SJSA1 (cell line): Measurements from ENCODE around the gene DLGAP5. TPM values are rescaled to one million over a fixed set of nuclear protein-coding genes. Genes with fewer than 3 reads are reported as not detected.

ENCODE experiments used
- DNase-seq, 2 experiments: peaks; one replicate each; pipeline ENCODE4 v3.0.0-alpha.2; 2015 to 2020; ENCODE audit warnings: low spot score in 2 of 2, low read depth in 1 of 2
- H3K27ac ChIP-seq: fragments of 250-450 bp; sonication (Bioruptor Pico); 2 replicates; pipeline ENCODE4 v1.5.1; 2020; ENCODE audit warnings: mild to moderate bottlenecking, moderate library complexity
- H3K27me3 ChIP-seq: fragments of 250-450 bp; sonication (Bioruptor Pico); replicated peaks from 2 replicates; pipeline ENCODE4 v1.5.1; 2020; ENCODE audit warnings: mild to moderate bottlenecking, moderate library complexity
- H3K36me3 ChIP-seq: fragments of 250-450 bp; sonication (Bioruptor Pico); 2 replicates; pipeline ENCODE4 v1.5.1; 2020; ENCODE audit warnings: mild to moderate bottlenecking
- H3K4me1 ChIP-seq: fragments of 250-450 bp; sonication (Bioruptor Pico); replicated peaks from 2 replicates; pipeline ENCODE4 v1.6.1; 2021; ENCODE audit warnings: mild to moderate bottlenecking
- H3K4me3 ChIP-seq: fragments of 250-450 bp; sonication (Bioruptor Pico); 2 replicates; pipeline ENCODE4 v1.5.1; 2020; ENCODE audit warnings: mild to moderate bottlenecking
- H3K9me3 ChIP-seq: fragments of 250-450 bp; sonication (Bioruptor Pico); replicated peaks from 2 replicates; pipeline ENCODE4 v1.5.1; 2020; ENCODE audit warnings: mild to moderate bottlenecking
- total RNA-seq: library from RNA; depleted of rRNA; stranded (reverse); fragments of >200 nt; shearing (Covaris generic); gene quantifications from 2 replicates; pipeline ENCODE4 v1.2.3, GENCODE V29; 2014

DLGAP5 gene
- total RNA-seq, 1 experiment from 2014 or later, result 83.1 TPM

DNA sequence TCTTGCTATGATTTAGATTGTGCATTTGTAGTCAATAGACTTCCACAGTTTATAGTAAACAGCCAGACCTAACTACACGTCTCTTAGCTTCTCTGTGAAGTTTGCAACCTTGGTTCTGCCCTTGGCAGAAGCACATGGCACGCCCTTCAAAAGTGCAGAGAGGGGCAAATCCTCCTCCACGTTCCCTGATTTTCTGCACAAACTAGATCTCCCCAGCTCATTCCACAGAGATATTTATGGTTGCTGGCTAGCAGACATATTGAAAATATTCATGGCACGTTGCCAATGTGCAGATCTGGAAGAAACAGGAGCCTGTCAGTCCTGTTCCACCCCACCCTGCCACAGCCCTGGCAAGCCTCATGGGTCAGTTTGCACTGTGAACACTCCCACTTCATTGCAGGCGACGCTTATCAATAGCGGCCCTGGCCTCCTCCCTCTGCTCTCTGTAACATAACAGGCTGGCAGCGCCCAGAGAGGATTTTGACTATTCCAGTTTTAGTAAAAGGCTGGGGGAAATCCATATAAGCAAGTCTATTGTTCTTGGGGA, 68.9 kb downstream of the DLGAP5 start:
- Histone ChIP-seq H3K36me3 (no peaks in the 10 kb centered on the region), H3K27me3 (no peaks in the 10 kb centered on the region), H3K4me1 (peaks cover 60% of the 10 kb centered on the region), H3K9me3 (no peaks in the 10 kb centered on the region), H3K4me3 (no peak overlapping the region), H3K27ac (peak overlapping the region; percentile 56)
- DNase-seq, result no peak

DNA sequence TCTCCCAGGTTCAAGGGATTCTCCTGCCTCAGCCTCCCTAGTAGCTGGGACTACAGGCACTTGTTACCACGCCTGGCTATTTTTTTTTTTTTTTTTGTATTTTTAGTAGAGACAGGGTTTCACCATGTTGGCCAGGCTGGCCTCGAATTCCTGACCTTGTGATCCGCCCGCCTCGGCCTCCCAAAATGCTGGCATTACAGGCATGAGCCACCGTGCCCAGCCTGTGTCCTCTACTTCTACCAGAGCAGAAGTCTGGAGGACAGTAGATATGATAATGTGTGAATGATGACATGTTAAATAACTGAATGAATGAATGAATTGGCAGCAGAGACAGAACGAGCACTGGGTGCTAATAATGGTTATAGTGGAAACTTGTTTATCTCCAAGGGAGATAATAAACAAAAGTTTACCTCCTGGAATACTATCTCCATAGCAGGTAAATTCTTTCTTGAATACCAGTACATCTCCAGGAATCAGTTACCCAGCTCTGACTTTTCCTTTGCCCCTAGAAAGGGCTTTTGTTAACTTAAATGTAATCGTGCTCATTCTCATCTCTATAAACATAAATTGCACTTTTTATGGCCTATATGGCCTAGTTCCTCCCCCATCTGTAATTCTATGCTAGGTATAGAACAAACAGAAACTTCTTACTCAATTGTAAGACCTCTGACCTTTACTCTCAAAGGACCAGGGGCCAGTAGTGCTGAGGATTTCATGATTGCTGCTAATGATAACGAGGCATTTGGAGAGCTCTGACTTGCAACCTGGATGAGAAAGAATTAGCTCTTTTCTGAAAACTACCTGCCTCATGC, 69.6 kb downstream of the DLGAP5 start:
- H3K9me3 ChIP-seq, result no peaks in the 10 kb centered on the region
- H3K4me1 ChIP-seq, result peaks cover 57% of the 10 kb centered on the region
- H3K36me3 ChIP-seq, result no peaks in the 10 kb centered on the region
- DNase-seq, result no peak
- peak overlapping the region; percentile 56; the same call in 1 of the 2 replicates for H3K27ac ChIP-seq
- H3K4me3 ChIP-seq, result no peak overlapping the region
- H3K27me3 ChIP-seq, result no peaks in the 10 kb centered on the region

DNA sequence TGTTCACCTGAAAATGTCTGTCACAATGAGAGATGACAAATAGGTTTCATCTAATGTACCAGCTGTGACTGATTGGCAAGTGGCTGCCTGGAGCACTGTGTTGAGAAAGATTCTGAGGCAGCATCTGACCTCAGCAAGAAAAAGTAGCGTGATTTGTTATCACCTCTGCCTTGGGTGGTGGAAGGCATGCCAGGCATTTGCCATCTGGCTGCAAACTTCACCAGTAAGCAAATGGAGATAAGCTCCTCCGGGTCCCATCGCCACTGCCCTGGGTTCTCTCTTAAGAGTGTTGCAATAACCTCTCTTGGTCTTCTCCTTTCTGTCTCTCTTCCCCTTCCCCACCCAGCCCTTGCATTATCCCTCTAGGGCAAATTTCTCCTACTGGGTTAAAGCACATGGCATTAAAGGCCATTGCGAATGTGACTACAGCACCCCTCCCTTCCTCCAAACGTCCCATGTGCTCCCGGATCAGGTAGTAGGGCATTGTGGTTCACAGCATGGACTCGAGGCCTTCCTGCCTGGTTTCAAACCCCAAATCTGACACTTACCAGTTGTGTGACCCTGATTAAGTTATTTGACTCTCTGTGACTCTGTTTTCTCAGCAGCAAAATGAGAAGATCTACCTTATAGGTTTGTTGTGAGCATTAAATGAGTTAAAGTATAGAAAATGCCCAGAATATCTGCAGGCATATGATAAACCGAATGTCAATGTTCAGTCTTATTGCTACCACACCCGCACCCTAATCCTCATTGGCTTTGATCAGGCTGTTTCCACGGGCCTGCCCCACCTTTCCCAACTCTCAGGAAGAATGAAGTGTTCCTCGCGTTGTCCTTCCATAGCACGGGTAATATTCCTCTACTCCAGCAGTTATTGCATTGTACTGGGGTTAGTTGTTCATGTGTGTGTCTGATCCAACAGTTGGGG, 70.6 kb downstream of the DLGAP5 start:
- no peaks in the 10 kb centered on the region for H3K27me3 ChIP-seq
- DNase-seq, result no peak
- no peak overlapping the region for H3K4me3 ChIP-seq
- H3K4me1 ChIP-seq, result peaks cover 51% of the 10 kb centered on the region
- no peak overlapping the region for H3K27ac ChIP-seq
- H3K36me3 ChIP-seq, result no peaks in the 10 kb centered on the region
- H3K9me3 ChIP-seq, result no peaks in the 10 kb centered on the region

DNA sequence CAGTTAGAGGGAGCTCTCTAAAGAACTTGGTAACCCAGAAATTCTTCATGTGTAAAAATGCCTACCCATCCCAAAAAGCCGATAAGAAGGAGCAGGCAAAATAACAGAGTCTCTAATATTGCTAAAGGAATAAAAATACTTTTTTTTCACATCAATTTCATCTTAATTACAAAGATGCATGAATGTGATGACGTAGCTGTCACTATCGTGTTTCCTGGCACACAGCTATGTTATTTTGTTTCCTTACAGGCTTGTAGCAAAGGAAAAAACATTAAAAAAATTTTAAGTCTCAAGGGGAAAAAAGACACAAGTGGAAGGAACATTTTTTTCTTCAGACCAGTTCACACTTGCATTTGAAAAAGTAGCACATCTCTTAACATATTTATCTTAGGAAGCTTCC, 72.6 kb downstream of the DLGAP5 start:
- H3K4me1 ChIP-seq, result peaks cover 43% of the 10 kb centered on the region
- no peak overlapping the region for H3K4me3 ChIP-seq
- peak overlapping the region; percentile 89 for H3K27ac ChIP-seq
- no peak for DNase-seq
- no peaks in the 10 kb centered on the region for H3K27me3 ChIP-seq
- H3K9me3 ChIP-seq, result no peaks in the 10 kb centered on the region
- no peaks in the 10 kb centered on the region for H3K36me3 ChIP-seq

DNA sequence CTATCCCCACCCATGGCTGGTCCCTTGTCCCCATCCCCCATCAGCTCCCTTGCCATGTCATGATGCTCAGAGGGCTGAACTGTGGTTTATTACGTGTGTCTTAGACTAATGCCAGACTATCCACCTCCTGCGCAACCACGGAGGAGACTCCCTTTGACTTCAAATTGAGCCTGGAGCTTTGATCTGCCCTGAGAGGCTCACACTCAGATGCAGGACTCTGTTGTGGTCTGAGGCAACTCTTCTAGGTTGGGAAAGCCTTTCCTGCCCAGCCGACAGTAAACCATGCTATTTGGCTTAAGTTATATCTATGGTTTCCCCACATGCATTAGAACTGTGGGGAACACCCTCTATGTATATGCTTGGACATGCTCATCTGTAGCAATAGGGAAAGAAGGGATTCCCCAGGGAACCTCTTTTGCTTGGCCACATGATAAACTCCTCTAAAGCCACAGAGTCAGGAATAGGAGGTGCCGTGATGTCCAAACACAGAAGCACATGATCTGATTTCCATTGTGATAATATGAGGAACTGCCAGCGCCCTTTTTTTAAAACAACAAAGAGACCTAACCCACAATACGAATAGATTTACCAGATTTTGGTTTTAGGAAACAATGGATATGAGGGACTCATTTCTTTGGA, 73.5 kb downstream of the DLGAP5 start:
- no peak overlapping the region for H3K4me3 ChIP-seq
- no peaks in the 10 kb centered on the region for H3K27me3 ChIP-seq
- peak overlapping the region; percentile 89 for H3K27ac ChIP-seq
- DNase-seq, result peak; percentile 53 to 83
- no peaks in the 10 kb centered on the region for H3K36me3 ChIP-seq
- peaks cover 35% of the 10 kb centered on the region for H3K4me1 ChIP-seq
- H3K9me3 ChIP-seq, result no peaks in the 10 kb centered on the region

DNA sequence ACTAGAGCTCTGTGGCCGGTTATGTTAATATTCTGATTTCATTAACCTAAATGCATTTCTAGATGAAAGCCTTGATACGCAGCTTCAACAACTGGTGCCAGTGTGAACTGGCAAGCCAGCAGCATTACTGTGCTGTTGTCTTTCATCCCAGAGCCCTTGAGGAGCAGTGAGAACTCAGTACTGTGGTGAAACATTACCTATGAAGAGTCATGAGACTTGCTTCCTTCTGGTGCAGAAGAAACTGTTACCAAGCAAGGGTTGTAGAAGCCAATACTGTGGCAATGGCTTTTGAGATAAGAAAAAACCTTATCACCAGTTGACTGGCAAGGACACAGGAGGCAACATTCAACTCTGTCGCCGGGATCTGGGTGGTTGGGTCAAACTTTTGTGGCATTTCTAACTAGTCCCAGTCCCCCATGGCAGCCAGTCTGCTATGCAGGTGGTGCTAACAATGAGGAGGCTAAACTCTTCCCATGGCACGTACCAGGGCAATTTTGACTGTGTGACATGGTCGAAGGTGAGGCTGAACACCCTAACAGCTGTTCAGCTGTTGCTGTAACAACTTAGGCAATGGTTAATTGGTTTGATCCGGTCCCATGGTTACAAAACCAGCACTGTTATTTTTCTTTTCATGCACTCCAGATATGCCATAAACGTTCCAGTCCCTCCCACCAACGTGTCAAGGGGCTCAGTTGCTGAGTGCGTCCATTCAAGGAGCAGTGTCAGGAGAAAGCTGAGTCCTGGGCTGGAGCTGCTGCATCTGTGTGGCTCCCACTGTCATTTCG, 74.9 kb downstream of the DLGAP5 start:
- H3K9me3 ChIP-seq, result no peaks in the 10 kb centered on the region
- no peaks in the 10 kb centered on the region for H3K36me3 ChIP-seq
- no peaks in the 10 kb centered on the region for H3K27me3 ChIP-seq
- no peak overlapping the region for H3K27ac ChIP-seq
- no peak for DNase-seq
- no peak overlapping the region for H3K4me3 ChIP-seq
- peaks cover 23% of the 10 kb centered on the region for H3K4me1 ChIP-seq

DNA sequence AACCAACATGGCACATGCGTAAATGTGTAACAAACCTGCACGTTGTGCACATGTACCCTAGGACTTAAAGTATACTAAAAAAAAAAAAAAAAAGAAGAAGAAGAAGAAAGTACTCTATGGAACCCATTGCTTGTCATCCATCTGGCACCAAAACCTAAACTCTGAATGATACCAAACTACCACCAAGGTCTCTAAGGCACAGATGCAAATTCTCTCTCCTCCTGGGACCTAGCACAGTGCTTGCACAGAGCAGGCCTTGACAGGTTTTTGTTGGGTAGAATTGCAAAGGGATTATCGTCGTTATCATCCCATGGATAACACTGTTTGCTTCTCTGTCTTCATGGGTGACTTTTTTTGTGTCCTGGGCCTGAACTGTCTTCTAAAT, 75.5 kb downstream of the DLGAP5 start:
- Histone ChIP-seq H3K9me3 (no peaks in the 10 kb centered on the region), H3K27ac (no peak overlapping the region), H3K4me3 (no peak overlapping the region), H3K27me3 (no peaks in the 10 kb centered on the region), H3K36me3 (no peaks in the 10 kb centered on the region), H3K4me1 (peaks cover 23% of the 10 kb centered on the region)
- DNase-seq, result no peak

DNA sequence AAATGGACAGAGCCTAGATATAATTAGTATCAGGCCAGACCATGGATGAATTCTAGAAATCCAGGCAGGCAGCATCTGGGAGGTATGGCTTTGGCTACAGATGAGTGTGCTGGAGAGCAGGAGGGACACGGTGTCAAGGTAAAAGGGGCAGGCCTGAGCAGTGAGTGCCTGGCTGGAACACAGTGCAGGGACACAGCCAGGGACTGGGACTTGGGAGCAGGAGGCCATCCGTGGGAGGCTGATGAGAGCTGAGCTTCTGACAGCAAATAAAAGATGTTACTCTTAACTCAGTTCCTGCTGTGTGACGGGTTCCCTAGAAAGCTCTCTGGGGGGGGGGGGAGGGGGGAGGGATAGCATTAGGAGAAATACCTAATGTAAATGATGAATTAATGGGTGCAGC, 75.9 kb downstream of the DLGAP5 start:
- H3K27ac ChIP-seq, result no peak overlapping the region
- no peaks in the 10 kb centered on the region for H3K36me3 ChIP-seq
- no peak for DNase-seq
- H3K9me3 ChIP-seq, result no peaks in the 10 kb centered on the region
- H3K4me3 ChIP-seq, result no peak overlapping the region
- peaks cover 23% of the 10 kb centered on the region for H3K4me1 ChIP-seq
- H3K27me3 ChIP-seq, result no peaks in the 10 kb centered on the region

DNA sequence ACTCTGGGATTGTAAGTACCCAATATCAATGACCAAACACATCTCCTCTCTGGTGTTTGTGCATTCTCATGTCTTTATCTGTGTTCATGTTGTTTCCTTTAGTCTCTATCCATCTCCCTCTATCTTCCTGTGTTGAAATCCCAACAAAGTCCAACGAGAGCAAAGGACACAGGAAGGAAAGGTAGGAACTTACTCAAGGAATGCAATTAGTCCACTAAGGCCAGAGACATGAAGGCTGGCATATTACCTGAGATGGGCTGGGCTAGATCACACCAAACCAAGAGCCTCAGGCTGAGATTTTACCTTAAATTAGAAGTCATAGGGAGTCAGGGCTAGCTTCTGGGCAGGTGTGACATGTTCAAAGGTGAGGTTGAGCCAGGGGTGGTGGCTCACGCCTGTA, 76.7 kb downstream of the DLGAP5 start:
- Histone ChIP-seq H3K4me1 (peaks cover 23% of the 10 kb centered on the region), H3K4me3 (no peak overlapping the region), H3K9me3 (no peaks in the 10 kb centered on the region), H3K36me3 (no peaks in the 10 kb centered on the region), H3K27me3 (no peaks in the 10 kb centered on the region), H3K27ac (no peak overlapping the region)
- no peak for DNase-seq

DNA sequence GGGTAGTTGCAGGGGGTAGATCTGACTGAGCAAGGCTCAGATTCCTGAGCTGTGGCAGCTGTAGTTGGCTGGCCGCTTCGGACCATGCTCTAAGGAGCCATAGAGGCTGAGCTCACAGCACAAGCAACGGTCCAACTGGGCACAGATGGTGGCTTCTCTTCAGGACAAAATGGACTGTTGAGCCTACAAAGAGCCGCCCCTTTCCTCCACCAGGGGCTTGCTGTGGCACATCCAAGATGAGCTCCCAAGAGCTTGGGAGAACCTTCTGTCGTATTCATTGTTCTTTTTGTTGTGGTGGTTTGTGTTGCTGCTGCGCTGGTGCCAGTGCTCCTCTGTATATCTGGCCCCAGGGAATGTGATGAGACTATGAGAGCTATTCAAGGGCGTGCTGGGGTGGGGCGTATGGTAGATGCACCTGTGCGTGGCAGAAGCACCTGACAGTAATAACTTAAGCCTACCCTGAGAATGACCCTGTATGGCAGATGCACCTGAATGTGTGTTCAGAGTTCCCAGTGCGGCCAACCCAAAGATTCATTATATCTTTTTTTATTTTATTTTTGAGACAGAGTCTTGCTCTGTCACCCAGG, 80.2 kb downstream of the DLGAP5 start:
- H3K9me3 ChIP-seq, result no peaks in the 10 kb centered on the region
- DNase-seq, result no peak
- H3K27me3 ChIP-seq, result no peaks in the 10 kb centered on the region
- no peak overlapping the region for H3K4me3 ChIP-seq
- no peaks in the 10 kb centered on the region for H3K36me3 ChIP-seq
- H3K4me1 ChIP-seq, result peaks cover 30% of the 10 kb centered on the region
- H3K27ac ChIP-seq, result no peak overlapping the region

DNA sequence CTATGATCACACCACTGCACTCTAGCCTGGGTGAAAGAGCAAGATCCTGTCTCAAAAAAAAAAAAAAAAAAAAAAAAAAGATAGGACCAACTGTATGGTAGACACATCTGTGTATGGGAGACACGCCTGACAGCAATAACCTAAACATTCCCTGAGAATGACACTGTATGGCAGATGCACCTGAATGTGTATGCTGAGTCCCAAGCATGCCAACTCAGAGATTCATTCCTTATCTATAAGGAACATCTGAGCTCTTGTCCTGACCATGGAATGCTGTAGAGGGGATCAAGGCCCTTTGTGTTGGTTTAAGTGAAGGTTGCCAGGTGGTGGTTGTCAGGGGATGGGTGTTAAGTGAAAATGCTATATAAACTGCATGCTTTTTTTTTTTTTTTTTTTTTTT, 81.5 kb downstream of the DLGAP5 start:
- no peak for DNase-seq
- H3K4me1 ChIP-seq, result peaks cover 37% of the 10 kb centered on the region
- no peaks in the 10 kb centered on the region for H3K27me3 ChIP-seq
- no peak overlapping the region for H3K27ac ChIP-seq
- H3K9me3 ChIP-seq, result no peaks in the 10 kb centered on the region
- H3K4me3 ChIP-seq, result no peak overlapping the region
- no peaks in the 10 kb centered on the region for H3K36me3 ChIP-seq

DNA sequence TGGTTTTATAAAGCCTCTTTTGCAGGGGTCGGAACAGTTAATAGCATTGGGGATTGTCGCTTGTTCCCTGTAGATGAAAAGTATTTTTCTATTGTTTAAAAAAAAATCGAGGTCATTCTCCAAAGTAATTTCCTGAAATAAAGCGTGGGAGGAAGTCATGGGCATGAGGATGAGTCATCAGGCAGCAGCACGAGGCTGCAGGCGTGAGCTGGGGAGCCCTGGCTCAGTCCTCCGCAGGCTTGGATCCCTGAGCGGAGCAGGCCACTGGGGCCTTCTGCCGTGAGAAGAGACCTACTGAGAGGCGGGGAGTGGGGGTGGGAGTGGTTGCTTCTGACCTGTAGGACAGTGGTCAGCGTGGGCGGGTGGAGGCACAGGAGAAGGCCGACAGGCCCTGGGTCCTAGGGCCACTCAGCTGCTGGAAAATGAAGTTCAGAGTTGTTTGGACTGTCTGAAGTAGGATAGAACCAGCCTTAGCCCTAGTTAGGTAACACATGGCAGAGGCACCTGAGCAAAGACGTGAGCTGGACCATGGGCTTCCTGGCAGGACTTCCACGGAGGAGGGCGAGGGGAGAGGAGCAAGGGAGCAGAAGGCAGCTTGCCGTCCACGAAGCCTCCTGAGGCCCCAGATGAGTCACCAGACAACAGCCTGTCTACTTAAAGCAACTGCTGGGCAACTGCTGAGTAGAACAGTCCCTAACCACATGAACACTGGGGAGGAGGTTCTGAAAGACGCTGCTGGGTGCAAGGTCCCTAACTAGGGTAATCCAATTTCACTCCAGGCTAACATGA, 83.4 kb downstream of the DLGAP5 start:
- H3K27ac ChIP-seq, result peak overlapping the region; percentile 99
- no peaks in the 10 kb centered on the region for H3K36me3 ChIP-seq
- peaks cover 8% of the 10 kb centered on the region; the same call in 1 of the 2 replicates for H3K9me3 ChIP-seq
- no peak overlapping the region for H3K4me3 ChIP-seq
- peak; percentile 90 to 93 for DNase-seq
- no peaks in the 10 kb centered on the region for H3K27me3 ChIP-seq
- H3K4me1 ChIP-seq, result peaks cover 54% of the 10 kb centered on the region
